H9 (cell line): ENCODE measurements around the gene RUNX1. TPM values are rescaled to one million over a fixed set of nuclear protein-coding genes. Genes with fewer than 3 reads are reported as not detected.

ENCODE experiments used
- DNase-seq: peaks from one replicate; pipeline ENCODE4 v3.0.0-alpha.2; 2017
- H2AFZ ChIP-seq: one replicate; pipeline ENCODE4 v1.6.1; 2013; ENCODE audit warnings: mild to moderate bottlenecking, low read length, control low read depth, moderate library complexity
- H2AK5ac ChIP-seq: 2 replicates; pipeline ENCODE4 v1.6.1; 2013; ENCODE audit warnings: low read length, control low read depth, mixed read lengths; ENCODE audit not compliant: insufficient read length
- H2BK120ac ChIP-seq: one replicate; pipeline ENCODE4 v1.6.1; 2013; ENCODE audit warnings: low read depth, mild to moderate bottlenecking, low read length, control low read depth, inconsistent platforms; ENCODE audit not compliant: poor library complexity, severe bottlenecking
- H2BK12ac ChIP-seq: 2 replicates; pipeline ENCODE4 v1.6.1; 2013; ENCODE audit warnings: low read length, control low read depth, mixed read lengths, low read depth; ENCODE audit not compliant: insufficient read length
- H2BK15ac ChIP-seq: 2 replicates; pipeline ENCODE4 v1.6.1; 2013; ENCODE audit warnings: low read depth, low read length, control low read depth
- H2BK20ac ChIP-seq: one replicate; pipeline ENCODE4 v1.6.1; 2013; ENCODE audit warnings: low read depth, mild to moderate bottlenecking, low read length, control low read depth, inconsistent platforms; ENCODE audit not compliant: poor library complexity, severe bottlenecking
- H2BK5ac ChIP-seq: 2 replicates; pipeline ENCODE4 v1.6.1; 2013; ENCODE audit warnings: low read length, control low read depth, mixed read lengths; ENCODE audit not compliant: insufficient read length
- H3K14ac ChIP-seq: 2 replicates; pipeline ENCODE4 v1.6.1; 2013; ENCODE audit warnings: low read length, control low read depth; ENCODE audit not compliant: insufficient read depth
- H3K18ac ChIP-seq: 2 replicates; pipeline ENCODE4 v1.6.1; 2013; ENCODE audit warnings: low read depth, mild to moderate bottlenecking, mixed read lengths, low read length, control low read depth; ENCODE audit not compliant: insufficient read length
- H3K23ac ChIP-seq: 2 replicates; pipeline ENCODE4 v1.6.1; 2013; ENCODE audit warnings: low read length, control low read depth, mixed read lengths, low read depth; ENCODE audit not compliant: insufficient read length
- H3K23me2 ChIP-seq: 2 replicates; pipeline ENCODE4 v1.6.1; 2013; ENCODE audit warnings: low read depth, mild to moderate bottlenecking, mixed read lengths, low read length, control low read depth; ENCODE audit not compliant: insufficient read length, poor library complexity, severe bottlenecking
- H3K27ac ChIP-seq: 2 replicates; pipeline ENCODE4 v1.5.1; 2013; ENCODE audit warnings: low read length, control low read depth, mixed read lengths, low read depth; ENCODE audit not compliant: insufficient read length
- H3K27me3 ChIP-seq: 2 replicates; pipeline ENCODE4 v1.6.1; 2013; ENCODE audit warnings: low read length, control low read depth, inconsistent platforms; ENCODE audit not compliant: insufficient read depth
- H3K4ac ChIP-seq: 2 replicates; pipeline ENCODE4 v1.6.1; 2013; ENCODE audit warnings: low read depth, mild to moderate bottlenecking, control low read depth, inconsistent platforms, low read length, moderate library complexity
- H3K4me1 ChIP-seq: 2 replicates; pipeline ENCODE4 v1.6.1; 2013; ENCODE audit warnings: low read length, control low read depth, inconsistent platforms; ENCODE audit not compliant: insufficient read depth
- H3K4me2 ChIP-seq: 2 replicates; pipeline ENCODE4 v1.6.1; 2013; ENCODE audit warnings: low read length, control low read depth, mixed read lengths; ENCODE audit not compliant: insufficient read length, insufficient read depth
- H3K56ac ChIP-seq: 2 replicates; pipeline ENCODE4 v1.6.1; 2013; ENCODE audit warnings: low read depth, mild to moderate bottlenecking, mixed read lengths, low read length, control low read depth; ENCODE audit not compliant: insufficient read length
- H3K79me1 ChIP-seq: 2 replicates; pipeline ENCODE4 v1.6.1; 2013; ENCODE audit warnings: low read depth, mild to moderate bottlenecking, moderate library complexity, low read length, control low read depth, inconsistent platforms; ENCODE audit not compliant: insufficient read depth, poor library complexity, severe bottlenecking
- H3K79me2 ChIP-seq: 2 replicates; pipeline ENCODE4 v1.6.1; 2013; ENCODE audit warnings: low read length, control low read depth, inconsistent platforms; ENCODE audit not compliant: insufficient read depth
- H3K9ac ChIP-seq: 2 replicates; pipeline ENCODE4 v1.6.1; 2013; ENCODE audit warnings: low read length, control low read depth, mixed read lengths; ENCODE audit not compliant: insufficient read length; ENCODE audit errors: extremely low read depth
- H3K9me3 ChIP-seq: one replicate; pipeline ENCODE4 v1.6.1; 2013; ENCODE audit warnings: low read depth, low read length, inconsistent platforms; ENCODE audit not compliant: control insufficient read depth
- H3T11ph ChIP-seq: one replicate; pipeline ENCODE4 v1.6.1; 2013; ENCODE audit warnings: mild to moderate bottlenecking, low read length, control low read depth, inconsistent platforms
- H4K20me1 ChIP-seq: one replicate; pipeline ENCODE4 v1.6.1; 2013; ENCODE audit not compliant: control insufficient read depth, insufficient read length, insufficient read depth
- H4K5ac ChIP-seq: 2 replicates; pipeline ENCODE4 v1.6.1; 2013; ENCODE audit warnings: low read depth, mild to moderate bottlenecking, mixed read lengths, low read length, control low read depth; ENCODE audit not compliant: insufficient read length
- H4K8ac ChIP-seq: replicated peaks from 2 replicates; pipeline ENCODE4 v1.6.1; 2013; ENCODE audit warnings: low read length, control low read depth, mixed read lengths, low read depth; ENCODE audit not compliant: insufficient read length
- H4K91ac ChIP-seq: 2 replicates; pipeline ENCODE4 v1.6.1; 2013; ENCODE audit warnings: low read depth, mild to moderate bottlenecking, moderate library complexity, mixed read lengths, low read length, control low read depth; ENCODE audit not compliant: insufficient read length
- H3K27ac Mint-ChIP-seq, 3 experiments: 2 replicates in 2 of 3; 3 replicates in 1 of 3; pipeline ENCODE4 v1.8.0; 2020 to 2021; ENCODE audit warnings: mixed read lengths in 3 of 3, mild to moderate bottlenecking in 1 of 3, moderate library complexity in 1 of 3
- H3K27me3 Mint-ChIP-seq: 2 replicates; pipeline ENCODE4 v1.8.0; 2021; ENCODE audit warnings: low read depth, mild to moderate bottlenecking, moderate library complexity, mixed read lengths
- H3K36me3 Mint-ChIP-seq, 3 experiments: 2 replicates in 2 of 3; 3 replicates in 1 of 3; pipeline ENCODE4 v1.8.0; 2020 to 2021; ENCODE audit warnings: low read depth in 3 of 3, mixed read lengths in 3 of 3; ENCODE audit not compliant: insufficient read depth in 1 of 3
- H3K4me1 Mint-ChIP-seq, 2 experiments: 2 replicates each; pipeline ENCODE4 v1.8.0; 2020; ENCODE audit warnings: mixed read lengths in 2 of 2
- H3K4me3 Mint-ChIP-seq, 2 experiments: 2 replicates in 1 of 2; 3 replicates in 1 of 2; pipeline ENCODE4 v1.8.0; 2020 to 2021; ENCODE audit warnings: mild to moderate bottlenecking in 2 of 2, mixed read lengths in 2 of 2, moderate library complexity in 1 of 2
- H3K9me3 Mint-ChIP-seq, 2 experiments: 2 replicates in 1 of 2; 3 replicates in 1 of 2; pipeline ENCODE4 v1.8.0; 2020; ENCODE audit warnings: mild to moderate bottlenecking in 2 of 2, mixed read lengths in 2 of 2, moderate library complexity in 1 of 2
- CTCF ChIP-seq: fragments of 200-600 bp; sonication (generic); conservative IDR thresholded peaks from 3 replicates; pipeline ENCODE4 v1.8.0; 2021; ENCODE audit warnings: antibody characterized with exemption, mild to moderate bottlenecking
- WGBS: extraction: QIAGEN DNeasy Blood & Tissue Kit; methylation state at CpG from one replicate; pipeline ENCODE4 v1.1.7; 2013; ENCODE audit warnings: missing lambda C conversion rate, low lambda C conversion rate, mixed read lengths; ENCODE audit not compliant: insufficient read length; ENCODE audit errors: extremely low coverage; 5-methylcytosine and 5-hydroxymethylcytosine counted together
- total RNA-seq: library from RNA; stranded (reverse); gene quantifications from 2 replicates; pipeline ENCODE4 v1.2.1, GENCODE V29; 2021

Gene RUNX1
- total RNA-seq, 1 experiment from 2014 or later: 0.72 TPM

DNA sequence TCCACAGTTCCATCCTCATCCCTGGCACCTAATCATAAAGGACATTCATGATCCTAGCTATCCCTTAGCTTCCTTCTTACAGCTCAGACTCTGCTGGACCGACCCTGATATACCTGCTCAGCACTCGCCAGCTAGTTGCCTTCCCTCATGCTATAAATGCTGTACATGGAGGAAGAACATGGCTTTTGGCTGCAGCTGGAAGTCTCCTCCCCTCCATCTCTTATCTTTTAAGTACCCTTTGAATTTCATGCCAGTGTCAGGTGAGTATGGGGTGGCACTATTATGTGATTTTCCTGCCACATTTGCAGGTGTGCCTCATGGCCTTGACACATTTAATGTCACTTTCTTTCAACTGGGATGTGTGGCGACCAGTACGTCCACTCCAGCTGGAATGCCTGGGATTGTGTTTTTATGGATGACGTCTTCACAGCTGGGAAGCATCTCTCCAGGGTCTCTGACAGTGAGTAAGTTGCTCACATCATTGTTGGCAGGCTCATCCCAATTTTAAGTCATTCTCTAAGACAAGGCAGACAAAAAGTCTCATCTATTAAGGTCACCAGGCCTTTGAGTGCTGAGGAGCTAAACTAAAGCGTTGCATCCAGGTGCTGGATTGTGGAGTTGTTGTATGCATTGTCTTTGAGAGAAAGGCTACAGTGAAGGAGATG, 43.4 kb downstream of the RUNX1 start:
- Histone ChIP-seq H3T11ph (no peak overlapping the region), H3K14ac (no peak overlapping the region), H3K4me2 (no peak overlapping the region), H3K79me1 (no peaks in the 10 kb centered on the region), H4K91ac (no peak overlapping the region), H3K23ac (no peak overlapping the region), H4K8ac (no peak overlapping the region), H2BK20ac (no peak overlapping the region), H2AK5ac (no peak overlapping the region), H2BK15ac (no peak overlapping the region), H4K5ac (no peak overlapping the region), H3K23me2 (no peaks in the 10 kb centered on the region), H4K20me1 (no peaks in the 10 kb centered on the region), H2BK5ac (no peak overlapping the region), H3K27ac (no peak overlapping the region), H3K4ac (no peak overlapping the region), H2AFZ (no peak overlapping the region), H2BK12ac (no peak overlapping the region), H3K27me3 (no peaks in the 10 kb centered on the region), H2BK120ac (no peak overlapping the region), H3K18ac (no peak overlapping the region), H3K4me1 (no peaks in the 10 kb centered on the region), H3K56ac (no peak overlapping the region), H3K79me2 (no peaks in the 10 kb centered on the region; the same call in 1 of the 2 replicates), H3K9ac (no peak overlapping the region), H3K9me3 (no peaks in the 10 kb centered on the region)
- no peak for TF ChIP-seq CTCF
- DNase-seq: no peak
- Mint-ChIP-seq H3K27me3 (peaks cover 5% of the 10 kb centered on the region; the same call in 1 of the 2 replicates), H3K27ac (no peak overlapping the region), H3K4me3 (no peak overlapping the region), H3K9me3 (0 out of 5 replicates have a peak, but pooled peaks cover 0 to under 1% of the 10 kb centered on the region in 2 experiments), H3K36me3 (no peaks in the 10 kb centered on the region), H3K4me1 (no peaks in the 10 kb centered on the region)
- WGBS: no CpG with 5 or more reads among the region's 6 CpGs
